Activated naive CD8-positive, alpha-beta T cell treated with anti-CD3 and anti-CD28 coated beads for 36 hours (primary cell): ENCODE results near the gene FUZ. TPM values are rescaled to one million over a fixed set of nuclear protein-coding genes. Genes with fewer than 3 reads are reported as not detected.

Source experiments
- DNase-seq: peaks from one replicate; pipeline ENCODE4 v3.0.0; 2021
- H3K27ac Mint-ChIP-seq: one replicate; pipeline ENCODE4 v1.8.0; 2022; ENCODE audit warnings: mild to moderate bottlenecking, moderate library complexity, mixed read lengths
- H3K27me3 Mint-ChIP-seq: one replicate; pipeline ENCODE4 v1.8.0; 2022; ENCODE audit warnings: mild to moderate bottlenecking, mixed read lengths
- H3K36me3 Mint-ChIP-seq: one replicate; pipeline ENCODE4 v1.8.0; 2021; ENCODE audit warnings: mild to moderate bottlenecking, mixed read lengths
- H3K4me1 Mint-ChIP-seq: one replicate; pipeline ENCODE4 v1.8.0; 2021; ENCODE audit warnings: mixed read lengths
- H3K4me3 Mint-ChIP-seq: one replicate; pipeline ENCODE4 v1.8.0; 2022; ENCODE audit warnings: mild to moderate bottlenecking, moderate library complexity, mixed read lengths
- H3K9me3 Mint-ChIP-seq: one replicate; pipeline ENCODE4 v1.8.0; 2022; ENCODE audit warnings: mixed read lengths
- total RNA-seq, 2 experiments: library from RNA; stranded (reverse); gene quantifications; one replicate each; pipeline ENCODE4 v1.2.3, GENCODE V29; 2021

FUZ gene
- total RNA-seq, 2 experiments from 2014 or later = 28.7 to 30.9 TPM

DNA sequence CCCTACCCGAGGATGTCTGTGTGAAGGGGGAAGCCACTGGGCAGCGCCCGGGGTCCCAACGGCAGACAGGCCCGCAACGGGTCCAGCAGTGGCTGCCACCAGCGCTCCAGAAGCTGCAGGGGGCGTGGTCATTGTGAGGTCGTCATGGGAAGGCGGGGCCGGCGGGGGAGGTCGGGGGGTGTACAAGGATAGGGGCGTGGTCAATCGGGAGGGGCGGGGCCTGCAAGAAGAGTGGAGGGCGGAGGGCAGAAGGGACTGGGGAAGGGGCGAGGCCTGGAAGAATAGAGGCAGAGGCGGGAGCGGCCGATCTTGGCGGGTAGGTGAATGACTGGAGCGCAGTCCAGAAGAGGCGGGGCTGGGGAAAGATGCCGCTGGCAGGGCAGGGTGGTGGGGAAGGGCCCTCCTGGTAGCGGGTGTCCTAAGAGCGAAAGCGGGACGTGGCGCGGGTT is 4.4 kb downstream of the FUZ start:
- Mint-ChIP-seq H3K36me3 (peaks cover 9% of the 10 kb centered on the region), H3K27me3 (no peaks in the 10 kb centered on the region), H3K4me3 (peak overlapping the region; percentile 74), H3K4me1 (peaks cover 20% of the 10 kb centered on the region), H3K27ac (peak overlapping the region; percentile 38), H3K9me3 (no peaks in the 10 kb centered on the region)
- DNase-seq = peak; percentile 80

DNA sequence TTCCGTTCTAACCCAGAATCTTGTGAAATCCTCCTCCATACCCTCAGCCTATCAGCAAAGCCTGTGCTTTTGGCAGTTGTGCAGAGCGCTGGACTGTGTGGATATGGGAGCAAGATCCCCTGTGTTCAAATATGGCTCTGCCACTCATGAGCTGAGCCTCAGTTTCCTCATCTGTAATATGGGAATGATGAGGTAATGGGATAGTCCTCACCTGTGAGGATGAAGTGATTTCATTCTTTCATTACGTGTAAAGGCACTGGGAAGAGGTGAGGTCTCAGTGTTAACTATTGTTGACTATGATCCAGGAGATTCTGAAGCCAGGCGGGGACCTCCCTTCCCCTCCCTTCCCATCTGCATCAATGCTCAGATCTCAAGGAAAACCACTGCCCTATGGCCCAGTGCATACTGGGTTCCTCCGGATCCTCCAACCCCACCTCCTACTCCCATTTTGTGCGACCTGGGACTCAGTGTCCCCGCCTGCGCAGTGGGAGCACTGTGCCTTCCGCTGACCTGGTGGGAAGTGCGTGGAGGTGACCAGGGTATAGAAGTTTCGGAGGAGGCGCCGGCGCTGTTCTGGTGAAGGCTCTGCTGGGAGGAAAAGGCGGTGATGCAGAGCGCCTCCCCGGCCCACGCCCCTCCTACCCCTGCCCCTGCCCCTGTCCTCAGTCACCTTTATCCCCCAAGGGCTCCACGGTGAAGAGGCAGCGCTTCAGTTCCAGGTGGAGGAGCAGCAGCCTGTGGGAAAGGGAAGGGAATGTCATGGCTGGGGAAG is 5.0 kb downstream of the FUZ start:
- Mint-ChIP-seq H3K27ac (no peak overlapping the region), H3K36me3 (peaks cover 11% of the 10 kb centered on the region), H3K4me1 (peaks cover 20% of the 10 kb centered on the region), H3K27me3 (no peaks in the 10 kb centered on the region), H3K4me3 (no peak overlapping the region), H3K9me3 (no peaks in the 10 kb centered on the region)
- no peak for DNase-seq

GRCh38 chr19:49807058-49807903 is 5.8 kb downstream of the FUZ start:
- peak overlapping the region; percentile 68 for H3K27ac Mint-ChIP-seq
- H3K4me1 Mint-ChIP-seq = peaks cover 16% of the 10 kb centered on the region
- H3K4me3 Mint-ChIP-seq = no peak overlapping the region
- H3K27me3 Mint-ChIP-seq = no peaks in the 10 kb centered on the region
- no peaks in the 10 kb centered on the region for H3K9me3 Mint-ChIP-seq
- H3K36me3 Mint-ChIP-seq = peaks cover 11% of the 10 kb centered on the region
- no peak for DNase-seq

DNA sequence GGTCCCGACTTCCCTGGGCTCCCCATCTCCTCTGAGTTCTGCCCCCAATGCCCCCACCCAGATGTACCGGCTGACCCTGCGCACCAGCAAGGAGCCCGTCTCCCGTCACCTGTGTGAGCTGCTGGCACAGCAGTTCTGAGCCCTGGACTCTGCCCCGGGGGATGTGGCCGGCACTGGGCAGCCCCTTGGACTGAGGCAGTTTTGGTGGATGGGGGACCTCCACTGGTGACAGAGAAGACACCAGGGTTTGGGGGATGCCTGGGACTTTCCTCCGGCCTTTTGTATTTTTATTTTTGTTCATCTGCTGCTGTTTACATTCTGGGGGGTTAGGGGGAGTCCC is 6.5 kb downstream of the FUZ start:
- no peaks in the 10 kb centered on the region for H3K9me3 Mint-ChIP-seq
- DNase-seq = no peak
- peaks cover 11% of the 10 kb centered on the region for H3K4me1 Mint-ChIP-seq
- no peak overlapping the region for H3K27ac Mint-ChIP-seq
- peaks cover 11% of the 10 kb centered on the region for H3K36me3 Mint-ChIP-seq
- no peak overlapping the region for H3K4me3 Mint-ChIP-seq
- H3K27me3 Mint-ChIP-seq = no peaks in the 10 kb centered on the region

DNA sequence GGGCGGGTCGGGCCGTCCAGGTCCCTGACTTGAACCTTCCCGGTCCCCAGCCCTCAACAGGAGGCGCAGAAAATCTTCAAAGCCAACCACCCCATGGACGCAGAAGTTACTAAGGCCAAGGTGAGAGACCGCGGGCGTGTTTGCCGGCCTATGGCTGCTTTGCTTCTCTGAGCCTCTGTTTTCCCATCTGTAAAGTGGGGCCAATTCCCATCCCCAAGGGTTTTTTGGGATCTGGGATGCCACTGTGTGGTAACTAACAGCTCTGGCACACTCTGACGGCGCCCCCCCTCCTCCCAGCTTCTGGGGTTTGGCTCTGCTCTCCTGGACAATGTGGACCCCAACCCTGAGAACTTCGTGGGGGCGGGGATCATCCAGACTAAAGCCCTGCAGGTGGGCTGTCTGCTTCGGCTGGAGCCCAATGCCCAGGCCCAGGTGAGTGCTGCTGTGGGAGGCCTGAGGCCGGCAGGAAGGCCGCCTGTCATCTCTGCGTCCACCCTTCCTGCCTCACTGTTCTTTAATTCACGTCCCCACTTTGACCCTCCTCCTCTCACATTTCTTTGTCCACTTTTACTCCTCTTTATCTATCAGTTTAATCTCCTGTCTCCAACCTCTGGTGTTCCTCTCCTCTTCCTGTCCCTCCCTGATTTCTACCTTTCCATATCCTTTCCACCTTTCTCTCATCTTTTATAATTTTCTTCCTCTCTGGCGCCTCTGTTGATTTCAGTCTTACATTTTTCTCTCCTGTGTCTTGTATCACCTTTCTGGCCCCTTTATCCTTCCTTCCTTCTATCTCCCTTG is 7.1 kb downstream of the FUZ start:
- Mint-ChIP-seq H3K4me1 (peaks cover 11% of the 10 kb centered on the region), H3K9me3 (no peaks in the 10 kb centered on the region), H3K27me3 (no peaks in the 10 kb centered on the region), H3K27ac (peak overlapping the region; percentile 42), H3K4me3 (no peak overlapping the region), H3K36me3 (peaks cover 11% of the 10 kb centered on the region)
- no peak for DNase-seq

DNA sequence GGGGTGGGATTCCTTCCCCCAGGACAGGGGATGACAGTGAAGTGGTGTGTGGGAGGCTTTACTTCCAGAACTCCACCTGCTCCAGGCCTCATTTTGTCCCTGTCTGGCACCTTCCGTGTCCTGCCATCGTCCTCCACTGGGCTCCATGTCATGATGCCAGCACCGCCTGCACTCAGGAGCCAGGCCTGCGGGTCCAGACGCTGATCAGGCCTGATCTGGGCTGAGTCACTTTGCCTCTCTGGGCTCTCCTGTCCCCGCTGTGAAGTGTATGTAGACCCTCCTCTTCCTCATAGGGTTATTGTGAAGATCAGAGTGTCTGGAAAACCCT is 9.6 kb downstream of the FUZ start:
- Mint-ChIP-seq H3K36me3 (peaks cover 7% of the 10 kb centered on the region), H3K9me3 (no peaks in the 10 kb centered on the region), H3K4me3 (no peak overlapping the region), H3K27ac (no peak overlapping the region), H3K4me1 (peaks cover 5% of the 10 kb centered on the region), H3K27me3 (no peaks in the 10 kb centered on the region)
- DNase-seq = no peak

DNA sequence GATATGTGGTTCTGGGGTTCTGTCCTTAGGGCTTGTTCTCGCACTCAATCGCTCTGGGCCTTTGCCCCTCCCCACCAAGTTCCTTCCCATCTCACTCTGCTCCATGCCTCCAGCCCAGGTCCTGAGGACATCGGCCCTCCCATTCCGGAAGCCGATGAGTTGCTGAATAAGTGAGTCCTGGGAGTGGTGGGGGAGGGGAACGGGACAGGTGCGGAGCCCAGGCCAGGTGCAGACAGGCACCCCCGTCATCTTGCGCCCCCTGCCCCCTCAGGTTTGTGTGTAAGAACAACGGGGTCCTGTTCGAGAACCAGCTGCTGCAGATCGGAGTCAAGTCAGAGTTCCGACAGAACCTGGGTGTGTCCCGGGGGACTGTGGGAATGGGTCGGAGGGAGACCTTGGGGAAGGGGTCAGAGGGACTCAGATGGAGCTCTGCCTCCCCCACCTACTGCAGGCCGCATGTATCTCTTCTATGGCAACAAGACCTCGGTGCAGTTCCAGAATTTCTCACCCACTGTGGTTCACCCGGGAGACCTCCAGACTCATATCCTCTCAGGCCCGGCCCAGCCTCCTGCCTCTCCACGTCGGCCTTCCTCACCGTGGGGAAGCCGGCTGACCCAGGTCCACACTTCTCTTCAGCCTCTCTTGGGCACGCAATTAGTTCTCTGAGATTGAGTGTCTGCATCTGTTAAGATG is 10.1 kb downstream of the FUZ start:
- Mint-ChIP-seq H3K4me1 (peaks cover 5% of the 10 kb centered on the region), H3K4me3 (no peak overlapping the region), H3K27ac (no peak overlapping the region), H3K27me3 (no peaks in the 10 kb centered on the region), H3K9me3 (no peaks in the 10 kb centered on the region), H3K36me3 (peaks cover 7% of the 10 kb centered on the region)
- DNase-seq = no peak

DNA sequence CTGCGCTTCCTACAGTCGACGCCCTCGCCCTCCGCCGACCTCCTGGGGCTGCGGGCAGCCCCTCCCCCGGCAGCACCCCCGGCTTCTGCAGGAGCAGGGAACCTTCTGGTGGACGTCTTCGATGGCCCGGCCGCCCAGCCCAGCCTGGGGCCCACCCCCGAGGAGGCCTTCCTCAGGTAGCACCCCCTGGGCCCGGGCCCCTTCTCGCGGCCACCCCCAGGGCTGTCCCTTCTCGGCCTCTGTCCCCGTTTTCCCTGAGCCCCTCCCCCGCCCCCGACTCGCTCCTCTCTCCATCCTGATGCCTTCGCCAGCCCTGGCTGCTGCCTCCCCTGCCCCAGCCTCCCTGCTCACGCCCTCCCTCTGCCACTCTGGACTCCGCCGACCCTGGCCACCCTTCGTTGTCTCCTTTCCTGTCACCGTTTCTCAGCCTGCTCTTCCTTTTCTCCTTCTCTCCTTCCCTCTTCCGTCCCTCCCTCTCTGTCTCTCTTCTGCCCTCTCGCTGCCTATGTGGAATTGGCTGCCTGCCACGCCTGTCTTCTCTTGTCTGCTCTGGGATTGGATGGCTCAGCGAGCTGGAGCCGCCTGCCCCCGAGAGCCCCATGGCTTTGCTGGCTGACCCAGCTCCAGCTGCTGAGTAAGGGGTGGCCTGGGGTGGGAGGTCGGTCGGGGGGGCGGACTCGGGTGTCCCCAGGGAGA is 11.0 kb downstream of the FUZ start:
- Mint-ChIP-seq H3K27me3 (no peaks in the 10 kb centered on the region), H3K9me3 (no peaks in the 10 kb centered on the region), H3K36me3 (peaks cover 7% of the 10 kb centered on the region), H3K27ac (no peak overlapping the region), H3K4me3 (no peak overlapping the region), H3K4me1 (peaks cover 1% of the 10 kb centered on the region)
- no peak for DNase-seq

DNA sequence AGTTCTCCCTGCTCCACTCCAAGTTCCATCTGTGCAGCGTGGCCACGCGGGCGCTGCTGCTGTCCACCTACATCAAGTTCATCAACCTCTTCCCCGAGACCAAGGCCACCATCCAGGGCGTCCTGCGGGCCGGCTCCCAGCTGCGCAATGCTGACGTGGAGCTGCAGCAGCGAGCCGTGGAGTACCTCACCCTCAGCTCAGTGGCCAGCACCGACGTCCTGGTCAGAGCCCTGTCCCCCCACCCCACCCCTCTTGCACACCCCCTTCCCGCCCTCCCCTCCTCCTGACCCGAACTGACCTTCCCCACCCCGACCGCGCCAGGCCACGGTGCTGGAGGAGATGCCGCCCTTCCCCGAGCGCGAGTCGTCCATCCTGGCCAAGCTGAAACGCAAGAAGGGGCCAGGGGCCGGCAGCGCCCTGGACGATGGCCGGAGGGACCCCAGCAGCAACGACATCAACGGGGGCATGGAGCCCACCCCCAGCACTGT is 11.6 kb downstream of the FUZ start:
- Mint-ChIP-seq H3K9me3 (no peaks in the 10 kb centered on the region), H3K27me3 (no peaks in the 10 kb centered on the region), H3K36me3 (peaks cover 7% of the 10 kb centered on the region), H3K4me3 (no peak overlapping the region), H3K4me1 (peaks cover 1% of the 10 kb centered on the region), H3K27ac (no peak overlapping the region)
- no peak for DNase-seq

GRCh38 chr19:49800771-49801170 is 12.3 kb downstream of the FUZ start:
- no peak overlapping the region for H3K4me3 Mint-ChIP-seq
- H3K27me3 Mint-ChIP-seq = no peaks in the 10 kb centered on the region
- H3K4me1 Mint-ChIP-seq = no peaks in the 10 kb centered on the region
- H3K36me3 Mint-ChIP-seq = peaks cover 2% of the 10 kb centered on the region
- H3K9me3 Mint-ChIP-seq = no peaks in the 10 kb centered on the region
- DNase-seq = no peak
- no peak overlapping the region for H3K27ac Mint-ChIP-seq

DNA sequence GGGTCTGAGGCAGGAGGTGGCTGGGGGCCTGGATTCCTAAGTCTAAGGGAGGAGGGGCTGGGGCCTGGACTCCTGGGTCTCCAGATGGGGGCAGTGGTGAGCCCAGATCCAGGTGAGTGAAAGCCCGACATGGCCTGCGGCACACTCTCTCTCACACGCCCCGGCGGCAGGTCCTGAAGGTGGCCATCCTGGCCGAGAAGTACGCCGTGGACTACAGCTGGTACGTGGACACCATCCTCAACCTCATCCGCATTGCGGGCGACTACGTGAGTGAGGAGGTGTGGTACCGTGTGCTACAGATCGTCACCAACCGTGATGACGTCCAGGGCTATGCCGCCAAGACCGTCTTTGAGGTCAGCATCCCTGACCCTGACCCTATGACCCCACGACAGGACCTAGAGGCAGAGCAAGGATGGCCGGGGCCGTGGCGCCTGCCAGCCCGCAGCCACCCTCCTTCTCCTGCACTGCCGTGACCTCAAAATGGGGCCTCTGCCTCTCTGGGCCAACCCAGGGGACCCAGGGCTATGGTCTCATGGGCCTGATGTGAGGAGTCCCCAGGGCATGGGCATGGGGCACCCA is 13.2 kb downstream of the FUZ start:
- H3K27me3 Mint-ChIP-seq = no peaks in the 10 kb centered on the region
- no peak overlapping the region for H3K27ac Mint-ChIP-seq
- no peaks in the 10 kb centered on the region for H3K9me3 Mint-ChIP-seq
- peak; percentile 18 for DNase-seq
- H3K4me3 Mint-ChIP-seq = no peak overlapping the region
- no peaks in the 10 kb centered on the region for H3K4me1 Mint-ChIP-seq
- peaks cover 2% of the 10 kb centered on the region for H3K36me3 Mint-ChIP-seq

DNA sequence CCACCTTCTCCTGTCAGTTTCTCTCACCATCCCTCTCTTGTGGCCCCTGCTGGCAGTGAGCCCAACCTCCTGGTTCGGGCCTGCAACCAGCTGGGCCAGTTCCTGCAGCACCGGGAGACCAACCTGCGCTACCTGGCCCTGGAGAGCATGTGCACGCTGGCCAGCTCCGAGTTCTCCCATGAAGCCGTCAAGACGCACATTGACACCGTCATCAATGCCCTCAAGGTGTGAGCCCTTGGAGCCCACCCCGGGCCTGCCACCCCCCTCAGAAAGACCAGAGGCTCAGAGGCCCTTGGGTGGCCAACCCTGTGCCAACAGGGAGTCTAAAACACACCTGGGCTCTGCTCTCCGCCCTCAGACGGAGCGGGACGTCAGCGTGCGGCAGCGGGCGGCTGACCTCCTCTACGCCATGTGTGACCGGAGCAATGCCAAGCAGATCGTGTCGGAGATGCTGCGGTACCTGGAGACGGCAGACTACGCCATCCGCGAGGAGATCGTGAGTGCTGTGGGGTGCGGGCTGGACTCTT is 13.8 kb downstream of the FUZ start:
- no peak for DNase-seq
- H3K4me1 Mint-ChIP-seq = no peaks in the 10 kb centered on the region
- H3K36me3 Mint-ChIP-seq = peaks cover 2% of the 10 kb centered on the region
- H3K9me3 Mint-ChIP-seq = no peaks in the 10 kb centered on the region
- no peaks in the 10 kb centered on the region for H3K27me3 Mint-ChIP-seq
- H3K4me3 Mint-ChIP-seq = no peak overlapping the region
- H3K27ac Mint-ChIP-seq = no peak overlapping the region

DNA sequence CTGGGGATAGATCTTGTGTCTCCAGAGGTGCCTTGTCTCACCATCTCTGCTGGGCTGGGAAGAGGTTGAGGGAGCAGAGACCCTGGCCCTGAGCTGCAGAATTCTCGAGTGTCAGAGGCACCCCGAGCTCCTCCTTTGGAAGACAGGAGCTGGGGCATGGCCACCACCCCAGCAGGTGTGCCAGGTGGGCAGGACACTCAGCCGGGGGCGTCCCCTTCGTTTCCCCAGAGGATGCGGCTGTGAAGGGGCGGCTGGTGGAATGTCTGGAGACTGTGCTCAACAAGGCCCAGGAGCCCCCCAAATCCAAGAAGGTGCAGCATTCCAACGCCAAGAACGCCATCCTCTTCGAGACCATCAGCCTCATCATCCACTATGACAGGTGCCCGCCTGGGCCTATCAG is 14.5 kb downstream of the FUZ start:
- no peak for DNase-seq
- H3K36me3 Mint-ChIP-seq = peaks cover 3% of the 10 kb centered on the region
- H3K27ac Mint-ChIP-seq = no peak overlapping the region
- H3K4me1 Mint-ChIP-seq = no peaks in the 10 kb centered on the region
- no peaks in the 10 kb centered on the region for H3K27me3 Mint-ChIP-seq
- H3K9me3 Mint-ChIP-seq = no peaks in the 10 kb centered on the region
- H3K4me3 Mint-ChIP-seq = no peak overlapping the region

DNA sequence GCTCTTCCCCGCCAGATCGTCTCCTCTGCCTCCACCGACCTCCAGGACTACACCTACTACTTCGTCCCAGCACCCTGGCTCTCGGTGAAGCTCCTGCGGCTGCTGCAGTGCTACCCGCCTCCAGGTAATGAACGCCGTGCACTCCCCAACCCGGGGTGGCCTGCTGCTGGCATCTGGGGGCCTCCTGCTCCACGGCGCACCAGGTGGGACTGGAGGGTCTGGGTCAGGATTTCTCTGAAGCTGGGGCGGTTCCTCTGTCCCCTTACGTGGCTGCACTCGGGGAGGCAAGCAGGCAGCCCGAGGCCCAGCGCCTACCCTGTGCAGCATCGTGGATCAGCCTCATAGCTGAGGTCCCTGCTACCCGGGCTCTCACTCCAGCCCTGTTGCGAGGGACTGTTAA is 17.5 kb downstream of the FUZ start:
- no peak for DNase-seq
- Mint-ChIP-seq H3K9me3 (no peaks in the 10 kb centered on the region), H3K36me3 (peaks cover 8% of the 10 kb centered on the region), H3K4me3 (no peak overlapping the region), H3K4me1 (no peaks in the 10 kb centered on the region), H3K27me3 (no peaks in the 10 kb centered on the region), H3K27ac (no peak overlapping the region)
